K562 (cell line): ENCODE results near the gene CBX1. TPM values are rescaled to one million over a fixed set of nuclear protein-coding genes. Genes with fewer than 3 reads are reported as not detected.
A peak's percentile ranks its signal among the peaks of the same experiment; 100 is the strongest.

Experiments
- ATF6 ChIP-seq: sonication (generic); formaldehyde crosslinking; IDR thresholded peaks from 2 replicates; pipeline ENCODE4 v1.4.0; 2020; ENCODE audit warnings: mild to moderate bottlenecking, missing genetic modification reagents
- C11orf30 ChIP-seq: fragments of 450-650 bp; IDR thresholded peaks from 2 replicates; pipeline ENCODE4 v1.6.1; 2016; ENCODE audit warnings: low read depth, mild to moderate bottlenecking
- CC2D1A ChIP-seq: fragments of 450-650 bp; IDR thresholded peaks from 2 replicates; pipeline ENCODE4 v1.6.1; 2017; ENCODE audit warnings: mild to moderate bottlenecking
- CHD4 ChIP-seq: fragments of 200-600 bp; sonication (generic); IDR thresholded peaks from 3 replicates; pipeline ENCODE4 v1.6.1; 2012; ENCODE audit warnings: low read depth, mild to moderate bottlenecking, mixed read lengths, low read length, inconsistent platforms; ENCODE audit not compliant: insufficient read depth, insufficient replicate concordance, poor library complexity, severe bottlenecking
- E2F8 ChIP-seq: fragments of 450-650 bp; IDR thresholded peaks from 2 replicates; pipeline ENCODE4 v1.7.1; 2018; ENCODE audit warnings: mild to moderate bottlenecking, low read depth; ENCODE audit not compliant: partially characterized antibody
- ETS2 ChIP-seq: IDR thresholded peaks from 2 replicates; pipeline ENCODE4 v1.6.1; 2016; ENCODE audit warnings: borderline replicate concordance, missing genetic modification characterization, mild to moderate bottlenecking, moderate library complexity, missing compliant biosample characterization; ENCODE audit not compliant: poor library complexity, severe bottlenecking
- FOS ChIP-seq: IDR thresholded peaks from 3 replicates; pipeline ENCODE4 v1.6.1; 2011; ENCODE audit not compliant: insufficient read length; ENCODE audit errors: extremely low read depth
- HCFC1 ChIP-seq: IDR thresholded peaks from 2 replicates; pipeline ENCODE4 v1.6.1; 2012; ENCODE audit warnings: low read depth, low read length, improper control_type of control experiment
- HDAC2 ChIP-seq: fragments of 450-650 bp; IDR thresholded peaks from 2 replicates; pipeline ENCODE4 v1.6.1; 2016; ENCODE audit warnings: mild to moderate bottlenecking
- HNRNPH1 ChIP-seq: fragments of 200-400 bp; formaldehyde crosslinking; optimal IDR thresholded peaks from 2 replicates; pipeline ENCODE3; 2017; ENCODE audit warnings: low read depth, mild to moderate bottlenecking, low read length, moderate library complexity
- MBD2 ChIP-seq: sonication (generic); IDR thresholded peaks from 2 replicates; pipeline ENCODE4 v1.6.1; 2016; ENCODE audit warnings: low read depth, borderline replicate concordance
- MIER1 ChIP-seq: fragments of 450-650 bp; IDR thresholded peaks from 2 replicates; pipeline ENCODE4 v1.6.1; 2016; ENCODE audit warnings: antibody characterized with exemption, mild to moderate bottlenecking, low read depth
- MYNN ChIP-seq, 2 experiments: sonication (generic); formaldehyde crosslinking in 1 of 2; IDR thresholded peaks; 2 replicates each; pipeline versions ENCODE4 v1.5.0 to v1.6.1; 2016 to 2020; ENCODE audit warnings: antibody characterized with exemption in 1 of 2, missing genetic modification reagents in 1 of 2
- NCOA6 ChIP-seq: fragments of 450-650 bp; IDR thresholded peaks from 2 replicates; pipeline ENCODE4 v1.6.1; 2017; ENCODE audit warnings: mild to moderate bottlenecking
- NELFE ChIP-seq: IDR thresholded peaks from 2 replicates; pipeline ENCODE4 v1.6.1; 2011; ENCODE audit warnings: mild to moderate bottlenecking; ENCODE audit not compliant: insufficient read depth, insufficient read length
- NONO ChIP-seq, 2 experiments: fragments of 200-400 bp in 1 of 2; fragments of 450-650 bp in 1 of 2; formaldehyde crosslinking in 1 of 2; IDR thresholded peaks; 2 replicates each; pipeline ENCODE4 v1.6.1; 2017; ENCODE audit warnings: low read depth in 2 of 2, mild to moderate bottlenecking in 2 of 2, moderate library complexity in 2 of 2, low read length in 1 of 2
- POLR2AphosphoS5 ChIP-seq: IDR thresholded peaks from 2 replicates; pipeline ENCODE4 v1.6.1; 2011; ENCODE audit warnings: mild to moderate bottlenecking, low read depth, low read length, moderate library complexity; ENCODE audit not compliant: control insufficient read depth, insufficient read depth
- RB1 ChIP-seq: fragments of 450-650 bp; IDR thresholded peaks from 2 replicates; pipeline ENCODE4 v1.6.1; 2017; ENCODE audit warnings: low read depth, mild to moderate bottlenecking
- SOX6 ChIP-seq: fragments of 450-650 bp; IDR thresholded peaks from 2 replicates; pipeline ENCODE4 v1.6.1; 2014; ENCODE audit warnings: mild to moderate bottlenecking
- USF1 ChIP-seq: sonication (generic); formaldehyde crosslinking; IDR thresholded peaks from 2 replicates; pipeline ENCODE4 v1.9.0; 2022; ENCODE audit warnings: mild to moderate bottlenecking, missing genetic modification reagents
- ZBTB17 ChIP-seq: fragments of 450-650 bp; formaldehyde crosslinking; IDR thresholded peaks from 2 replicates; pipeline ENCODE4 v1.4.0; 2020; ENCODE audit warnings: mild to moderate bottlenecking
- ZNF316 ChIP-seq: fragments of 450-650 bp; IDR thresholded peaks from 2 replicates; pipeline ENCODE4 v1.6.1; 2016
- ZNF586 ChIP-seq: fragments of 450-650 bp; formaldehyde crosslinking; conservative IDR thresholded peaks from 2 replicates; pipeline ENCODE4 v1.4.0; 2020; ENCODE audit warnings: mild to moderate bottlenecking, moderate library complexity
- ZSCAN32 ChIP-seq: fragments of 450-650 bp; formaldehyde crosslinking; IDR thresholded peaks from 2 replicates; pipeline ENCODE4 v1.4.0; 2020; ENCODE audit warnings: mild to moderate bottlenecking, moderate library complexity
- polyA plus RNA-seq, 8 experiments: library from polyadenylated mRNA; depleted of rRNA in 4 of 8; stranded (reverse) in 5 of 8; unstranded in 3 of 8; fragments of >200 nt; fragmentation: Nextera tagmentation in 2 of 8; fragmentation: Illumina TruSeq in 1 of 8; extraction: Ambion mirVana in 2 of 8; extraction: Trizol in 1 of 8; gene quantifications; 2 replicates each; pipeline versions ENCODE4 v1.2.1 to v1.2.3, GENCODE V29; 2011 to 2014; ENCODE audit warnings: inconsistent platforms in 1 of 8, missing spikeins in 1 of 8
- total RNA-seq, 7 experiments: library from RNA; depleted of rRNA in 6 of 7; stranded (reverse); fragments of >200 nt in 6 of 7; fragmentation: Illumina TruSeq in 2 of 7; extraction: Trizol in 2 of 7; gene quantifications; 2 replicates each; pipeline versions ENCODE4 v1.2.1 to v1.2.3, GENCODE V29; 2011 to 2021; ENCODE audit warnings: low replicate concordance in 1 of 7

Gene CBX1
- total and polyA plus RNA-seq, 9 of the 15 experiments (the other 6 are each of a cell fraction or from before 2014, with no cell fraction given) = 10.6 to 95.7 (median 52.7) TPM

- TF ChIP-seq E2F8 (no peak), ZNF316 (peak; percentile 76), ETS2 (tag) (no peak), HDAC2 (no peak), ZBTB17 (CRISPR knock-in tag) (no peak), MBD2 (peak; percentile 61; the same call in 1 of the 2 replicates), USF1 (CRISPR knock-in tag) (no peak), NCOA6 (no peak), MIER1 (no peak), FOS (peak; percentile 20), CC2D1A (peak; percentile 87), C11orf30 (peak; percentile 24; the same call in 1 of the 2 replicates), ZNF586 (CRISPR knock-in tag) (no peak), ZSCAN32 (no peak), NELFE (no peak), SOX6 (no peak), CHD4 (no peak), RB1 (no peak), ATF6 (CRISPR knock-in tag) (no peak), MYNN (IDR thresholded peaks at IDR 0.05) (no peak), MYNN (CRISPR knock-in tag; IDR thresholded peaks at IDR 0.05) (no peak), NONO (IDR thresholded peaks at IDR 0.05; ENCODE audit: low read depth in 2 of 2, low read length in 1 of 2) (no peak), HCFC1 (no peak), POLR2AphosphoS5 (no peak), HNRNPH1 (no peak)
Measured at GRCh38 chr17:48102798-48103715, 1.8 kb upstream of the CBX1 start (continued).
